ENCODE results near the gene RTKN. TPM values are rescaled to one million over a fixed set of nuclear protein-coding genes. Genes with fewer than 3 reads are reported as not detected.

RTKN gene
- total and polyA plus RNA-seq, 9 of the 15 experiments (the other 6 are each of a cell fraction or from before 2014, with no cell fraction given), result 0.14 to 6.9 (median 3.6) TPM

DNA sequence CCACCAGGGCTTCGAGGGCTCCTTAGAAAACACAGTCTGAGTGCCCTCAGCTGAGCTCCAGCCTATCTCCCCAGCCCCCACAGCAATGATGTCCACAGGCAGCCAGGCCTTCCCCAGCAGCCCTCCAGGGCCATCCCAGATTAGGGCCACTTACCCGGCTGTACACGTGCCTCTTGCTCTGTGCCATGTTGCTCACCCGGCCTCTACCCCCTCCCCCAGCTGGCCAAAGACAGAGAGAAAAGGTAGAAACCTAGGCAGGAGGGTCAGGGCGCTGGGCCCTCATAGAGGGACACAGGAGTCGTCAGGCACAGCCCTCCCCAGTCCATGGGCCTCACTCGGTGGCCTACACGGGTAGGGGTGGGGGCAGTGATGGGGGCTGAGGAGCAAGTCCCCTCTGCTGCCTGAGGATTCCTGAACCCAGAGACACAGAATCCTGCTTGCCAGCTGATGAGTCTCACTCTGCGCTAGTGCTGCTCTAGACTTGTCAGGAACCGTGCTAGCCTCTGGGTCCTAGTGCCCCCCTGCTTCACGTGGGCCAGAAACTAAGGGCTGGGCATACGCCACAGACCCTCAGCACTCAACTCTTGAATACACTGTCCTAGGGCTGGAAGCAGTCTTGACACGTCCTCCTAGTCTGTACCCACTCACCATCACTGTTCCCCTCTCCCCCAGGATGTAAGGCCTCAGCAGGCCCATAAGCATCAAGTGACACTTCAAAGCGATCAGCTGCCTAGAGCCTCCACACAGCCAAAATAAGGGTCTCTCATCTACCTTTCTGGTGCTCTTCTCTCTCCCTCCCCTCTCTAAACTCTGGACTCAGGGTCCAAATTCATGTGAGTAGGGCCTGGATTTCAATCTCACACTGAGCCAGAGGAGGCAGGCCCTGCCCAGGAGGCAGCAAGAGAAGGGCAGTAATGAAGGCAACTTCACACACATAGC, 61.6 kb downstream of the RTKN start, which contains the start of gene DCTN1 (continued):
- TF ChIP-seq, protein P1, sequence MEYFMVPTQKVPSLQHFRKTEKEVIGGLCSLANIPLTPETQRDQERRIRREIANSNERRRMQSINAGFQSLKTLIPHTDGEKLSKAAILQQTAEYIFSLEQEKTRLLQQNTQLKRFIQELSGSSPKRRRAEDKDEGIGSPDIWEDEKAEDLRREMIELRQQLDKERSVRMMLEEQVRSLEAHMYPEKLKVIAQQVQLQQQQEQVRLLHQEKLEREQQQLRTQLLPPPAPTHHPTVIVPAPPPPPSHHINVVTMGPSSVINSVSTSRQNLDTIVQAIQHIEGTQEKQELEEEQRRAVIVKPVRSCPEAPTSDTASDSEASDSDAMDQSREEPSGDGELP (CRISPR knock-in tag; IDR thresholded peaks at IDR 0.05; ENCODE audit: borderline replicate concordance), result peak; percentile 71
- TF ChIP-seq MECOM (CRISPR knock-in tag; IDR thresholded peaks at IDR 0.05) (no peak), COPS2 (conservative IDR thresholded peaks at IDR 0.05) (no peak), CREM (IDR thresholded peaks at IDR 0.05; ENCODE audit: low read depth) (peak; percentile 76), SMAD3 (CRISPR knock-in tag; conservative IDR thresholded peaks at IDR 0.05) (no peak), NEUROD1 (IDR thresholded peaks at IDR 0.05; ENCODE audit: borderline replicate concordance, low read depth, low read length, partially characterized antibody) (peak; percentile 78), NR2C1 (IDR thresholded peaks at IDR 0.05) (no peak), NR2C1 (tag; IDR thresholded peaks at IDR 0.05) (no peak), ATF1 (CRISPR knock-in tag; IDR thresholded peaks at IDR 0.05) (no peak), ATF1 (tag; IDR thresholded peaks at IDR 0.05) (0 out of 2 replicates have a peak, but pooled peaks have one; percentile 15), ZNF197 (CRISPR knock-in tag; IDR thresholded peaks at IDR 0.05; ENCODE audit: low read depth) (no peak), ZNF77 (CRISPR knock-in tag; IDR thresholded peaks at IDR 0.05) (no peak), RCOR1 (IDR thresholded peaks at IDR 0.05; ENCODE audit: borderline replicate concordance in 1 of 2, low read depth in 2 of 2, low read length in 2 of 2) (no peak), KAT2B (IDR thresholded peaks at IDR 0.05; ENCODE audit: low read depth, low read length) (no peak), DPF2 (IDR thresholded peaks at IDR 0.05) (no peak), LEF1 (IDR thresholded peaks at IDR 0.05) (no peak), HDAC3 (IDR thresholded peaks at IDR 0.05; ENCODE audit: borderline replicate concordance, partially characterized antibody) (no peak), MEF2D (tag; conservative IDR thresholded peaks at IDR 0.05; ENCODE audit: low read depth) (no peak), SOX6 (IDR thresholded peaks at IDR 0.05) (0 out of 2 replicates have a peak, but pooled peaks have one; percentile 18), ZNF3 (CRISPR knock-in tag; IDR thresholded peaks at IDR 0.05) (no peak)
- TF ChIP-seq, protein P2, sequence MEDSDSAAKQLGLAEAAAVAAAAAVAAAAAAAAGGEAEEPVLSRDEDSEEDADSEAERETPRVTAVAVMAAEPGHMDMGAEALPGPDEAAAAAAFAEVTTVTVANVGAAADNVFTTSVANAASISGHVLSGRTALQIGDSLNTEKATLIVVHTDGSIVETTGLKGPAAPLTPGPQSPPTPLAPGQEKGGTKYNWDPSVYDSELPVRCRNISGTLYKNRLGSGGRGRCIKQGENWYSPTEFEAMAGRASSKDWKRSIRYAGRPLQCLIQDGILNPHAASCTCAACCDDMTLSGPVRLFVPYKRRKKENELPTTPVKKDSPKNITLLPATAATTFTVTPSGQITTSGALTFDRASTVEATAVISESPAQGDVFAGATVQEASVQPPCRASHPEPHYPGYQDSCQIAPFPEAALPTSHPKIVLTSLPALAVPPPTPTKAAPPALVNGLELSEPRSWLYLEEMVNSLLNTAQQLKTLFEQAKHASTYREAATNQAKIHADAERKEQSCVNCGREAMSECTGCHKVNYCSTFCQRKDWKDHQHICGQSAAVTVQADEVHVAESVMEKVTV (CRISPR knock-in tag; IDR thresholded peaks at IDR 0.05), result no peak
- TF ChIP-seq, protein P3, sequence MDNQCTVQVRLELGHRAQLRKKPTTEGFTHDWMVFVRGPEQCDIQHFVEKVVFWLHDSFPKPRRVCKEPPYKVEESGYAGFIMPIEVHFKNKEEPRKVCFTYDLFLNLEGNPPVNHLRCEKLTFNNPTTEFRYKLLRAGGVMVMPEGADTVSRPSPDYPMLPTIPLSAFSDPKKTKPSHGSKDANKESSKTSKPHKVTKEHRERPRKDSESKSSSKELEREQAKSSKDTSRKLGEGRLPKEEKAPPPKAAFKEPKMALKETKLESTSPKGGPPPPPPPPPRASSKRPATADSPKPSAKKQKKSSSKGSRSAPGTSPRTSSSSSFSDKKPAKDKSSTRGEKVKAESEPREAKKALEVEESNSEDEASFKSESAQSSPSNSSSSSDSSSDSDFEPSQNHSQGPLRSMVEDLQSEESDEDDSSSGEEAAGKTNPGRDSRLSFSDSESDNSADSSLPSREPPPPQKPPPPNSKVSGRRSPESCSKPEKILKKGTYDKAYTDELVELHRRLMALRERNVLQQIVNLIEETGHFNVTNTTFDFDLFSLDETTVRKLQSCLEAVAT (IDR thresholded peaks at IDR 0.05), result 0 out of 4 replicates have a peak, but pooled peaks of 1 of the 2 experiments have one; percentile 70
- TF ChIP-seq, protein P4, sequence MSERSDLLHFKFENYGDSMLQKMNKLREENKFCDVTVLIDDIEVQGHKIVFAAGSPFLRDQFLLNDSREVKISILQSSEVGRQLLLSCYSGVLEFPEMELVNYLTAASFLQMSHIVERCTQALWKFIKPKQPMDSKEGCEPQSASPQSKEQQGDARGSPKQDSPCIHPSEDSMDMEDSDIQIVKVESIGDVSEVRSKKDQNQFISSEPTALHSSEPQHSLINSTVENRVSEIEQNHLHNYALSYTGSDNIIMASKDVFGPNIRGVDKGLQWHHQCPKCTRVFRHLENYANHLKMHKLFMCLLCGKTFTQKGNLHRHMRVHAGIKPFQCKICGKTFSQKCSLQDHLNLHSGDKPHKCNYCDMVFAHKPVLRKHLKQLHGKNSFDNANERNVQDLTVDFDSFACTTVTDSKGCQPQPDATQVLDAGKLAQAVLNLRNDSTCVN (CRISPR knock-in tag; IDR thresholded peaks at IDR 0.05), result no peak
- TF ChIP-seq, protein P5, sequence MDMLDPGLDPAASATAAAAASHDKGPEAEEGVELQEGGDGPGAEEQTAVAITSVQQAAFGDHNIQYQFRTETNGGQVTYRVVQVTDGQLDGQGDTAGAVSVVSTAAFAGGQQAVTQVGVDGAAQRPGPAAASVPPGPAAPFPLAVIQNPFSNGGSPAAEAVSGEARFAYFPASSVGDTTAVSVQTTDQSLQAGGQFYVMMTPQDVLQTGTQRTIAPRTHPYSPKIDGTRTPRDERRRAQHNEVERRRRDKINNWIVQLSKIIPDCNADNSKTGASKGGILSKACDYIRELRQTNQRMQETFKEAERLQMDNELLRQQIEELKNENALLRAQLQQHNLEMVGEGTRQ (CRISPR knock-in tag; IDR thresholded peaks at IDR 0.05), result peak; percentile 37; the same call in 1 of the 2 replicates

Data from K562 (cell line).